Renal pelvis (tissue), 4 donors: Measurements from ENCODE around the gene AHRR. TPM values are rescaled to one million over a fixed set of nuclear protein-coding genes. Genes with fewer than 3 reads are reported as not detected.
"Not testable (repeated sequence)": the region's sequence is repeated elsewhere in the genome, so short reads cannot be mapped to it uniquely, and the experiment has no call there.

ENCODE experiments used
- DNase-seq: peaks from one replicate; pipeline ENCODE4 v3.0.0-alpha.2; 2013
- polyA plus RNA-seq, 3 donors: library from polyadenylated mRNA; unstranded; fragments of 120-200 nt; gene quantifications; one replicate each; pipeline ENCODE4 v1.2.1, GENCODE V29; 2013; ENCODE audit not compliant: insufficient read length in 3 of 3

The AHRR gene
- polyA plus RNA-seq, 3 donors, result 2.4 to 3.6 (median 2.8) TPM

- no peak for DNase-seq
Observed at GRCh38 chr5:377326-377981, 55.9 kb downstream of the AHRR start.

- no peak for DNase-seq
Observed at GRCh38 chr5:378301-378891, 56.9 kb downstream of the AHRR start.

GRCh38 chr5:378976-379742 lies 57.6 kb downstream of the AHRR start:
- no peak for DNase-seq

GRCh38 chr5:380701-381309 lies 59.3 kb downstream of the AHRR start:
- no peak for DNase-seq

- DNase-seq, result no peak
Observed at GRCh38 chr5:383066-383465, 61.6 kb downstream of the AHRR start.

GRCh38 chr5:383621-384020 lies 62.1 kb downstream of the AHRR start:
- no peak for DNase-seq

- not testable (repeated sequence) for DNase-seq
Observed at GRCh38 chr5:384576-384975, 63.1 kb downstream of the AHRR start.

- no peak for DNase-seq
Observed at GRCh38 chr5:385321-385720, 63.8 kb downstream of the AHRR start.

GRCh38 chr5:386432-387341 lies 65.2 kb downstream of the AHRR start:
- DNase-seq, result no peak

- no peak for DNase-seq
Observed at GRCh38 chr5:387491-388265, 66.2 kb downstream of the AHRR start.

GRCh38 chr5:388266-389196 lies 67.0 kb downstream of the AHRR start:
- DNase-seq, result no peak

- no peak for DNase-seq
Observed at GRCh38 chr5:389197-389821, 67.8 kb downstream of the AHRR start.

- no peak for DNase-seq
Observed at GRCh38 chr5:389891-390622, 68.5 kb downstream of the AHRR start.

- no peak for DNase-seq
Observed at GRCh38 chr5:390623-391491, 69.3 kb downstream of the AHRR start.

- DNase-seq, result no peak
Observed at GRCh38 chr5:392431-392988, 71.0 kb downstream of the AHRR start.

- no peak for DNase-seq
Observed at GRCh38 chr5:393846-394275, 72.3 kb downstream of the AHRR start.

- DNase-seq, result no peak
Observed at GRCh38 chr5:394671-395155, 73.2 kb downstream of the AHRR start.
